Stomach (tissue), 9 donors: Measurements from ENCODE around the gene RHBDD3. TPM values are rescaled to one million over a fixed set of nuclear protein-coding genes. Genes with fewer than 3 reads are reported as not detected.

Source experiments
- DNase-seq, 2 donors: peaks; one replicate each; pipeline versions ENCODE4 v3.0.0 to v3.0.0-alpha.2; 2013 to 2019
- H3K27ac ChIP-seq, 5 donors: fragments of 200-600 bp in 4 of 5; sonication (generic) in 4 of 5; one replicate each; pipeline ENCODE4 v1.5.1; 2013 to 2019; ENCODE audit warnings: mild to moderate bottlenecking in 1 of 5, moderate library complexity in 1 of 5
- H3K27me3 ChIP-seq, 3 donors: fragments of 200-600 bp; sonication (generic); one replicate each; pipeline ENCODE4 v1.5.1; 2017 to 2019; ENCODE audit warnings: mixed run types in 1 of 3
- H3K36me3 ChIP-seq, 4 donors: fragments of 200-600 bp; sonication (generic); 1 replicate in 3 of 4; 2 replicates in 1 of 4; pipeline ENCODE4 v1.5.1; 2016 to 2019
- H3K4me1 ChIP-seq, 4 donors: fragments of 200-600 bp; sonication (generic); one replicate each; pipeline ENCODE4 v1.5.1; 2016 to 2019
- H3K4me3 ChIP-seq, 4 donors: fragments of 200-600 bp; sonication (generic) in 3 of 4; one replicate each; pipeline ENCODE4 v1.5.1; 2016 to 2019; ENCODE audit warnings: mild to moderate bottlenecking in 1 of 4
- H3K9me3 ChIP-seq, 4 donors: fragments of 200-600 bp; sonication (generic); one replicate each; pipeline ENCODE4 v1.5.1; 2016 to 2019
- EP300 ChIP-seq: sonication (generic); formaldehyde crosslinking; IDR thresholded peaks from one replicate; pipeline ENCODE4 v1.6.1; 2017; ENCODE audit warnings: antibody characterized with exemption
- POLR2A ChIP-seq, 4 donors: fragments of 450-650 bp; IDR thresholded peaks; one replicate each; pipeline ENCODE4 v1.6.1; 2016; ENCODE audit warnings: antibody characterized with exemption in 4 of 4, control low read depth in 2 of 4, mild to moderate bottlenecking in 1 of 4, moderate library complexity in 1 of 4
- POLR2AphosphoS5 ChIP-seq, 3 donors: sonication (generic); formaldehyde crosslinking; IDR thresholded peaks; one replicate each; pipeline ENCODE4 v1.6.1; 2016; ENCODE audit warnings: antibody characterized with exemption in 3 of 3
- WGBS, 5 donors: extraction: QIAGEN DNeasy Blood & Tissue Kit in 3 of 5; methylation state at CpG; one replicate each; pipeline versions ENCODE4 v1.1.5 to v1.1.7; 2013 to 2018; 5-methylcytosine and 5-hydroxymethylcytosine counted together
- intact Hi-C: fragments of 100-400 bp; cut with DNase I; formaldehyde crosslinking; loops from one replicate; pipeline ENCODE4 v1.15.1; 2023; ENCODE audit warnings: low total_unique reads
- polyA plus RNA-seq, 3 donors: library from polyadenylated mRNA; stranded (reverse); fragments of 200-250 nt; gene quantifications; one replicate each; pipeline ENCODE4 v1.2.3, GENCODE V29; 2013
- total RNA-seq, 5 donors: library from RNA; depleted of rRNA; stranded (reverse); fragments of >200 nt; gene quantifications; one replicate each; pipeline versions ENCODE4 v1.1.0 to v1.2.3, GENCODE V29; 2014 to 2016
- TF ChIP-seq, protein P1 (sequence below), 7 experiments: fragments of 450-650 bp in 4 of 7; fragments of 200-600 bp in 3 of 7; sonication (generic) in 3 of 7; IDR thresholded peaks; one replicate each; pipeline ENCODE4 v1.5.1; 2016 to 2019; ENCODE audit warnings: antibody characterized with exemption in 7 of 7, control low read depth in 2 of 7, mild to moderate bottlenecking in 1 of 7
- donor health status: healthy with polysubstance abuse.
- donor health status: Bipolar disorder and iron deficiency.
- donor health status: healthy.

Gene RHBDD3
- total and polyA plus RNA-seq, 8 donors, result 9.8 to 76.5 (median 20.0) TPM

GRCh38 chr22:29306835-29307595 lies 39.2 kb upstream of the RHBDD3 start:
- intact Hi-C loops, result no loop called here
- 3 to 15% (median 8%) methylated on average over 23 to 83 of the region's 83 CpGs for WGBS, 5 donors
- peak; percentile 26 to 50 (median 30) for TF ChIP-seq POLR2AphosphoS5 (IDR thresholded peaks at IDR 0.05)
- TF ChIP-seq POLR2A (IDR thresholded peaks at IDR 0.05), result no peak
- Histone ChIP-seq H3K4me3 (peak overlapping the region; percentile 62 to 93 (median 90)), H3K27ac (peak overlapping the region; percentile 71 to 91 (median 89)), H3K27me3 (peaks cover 0 to 7% (median 0%) of the 10 kb centered on the region in 3 donors), H3K9me3 (no peaks in the 10 kb centered on the region), H3K36me3 (no peaks in the 10 kb centered on the region), H3K4me1 (peaks cover 59 to 88% (median 78%) of the 10 kb centered on the region in 4 donors)
- DNase-seq, result peak; percentile 83 to 93

DNA sequence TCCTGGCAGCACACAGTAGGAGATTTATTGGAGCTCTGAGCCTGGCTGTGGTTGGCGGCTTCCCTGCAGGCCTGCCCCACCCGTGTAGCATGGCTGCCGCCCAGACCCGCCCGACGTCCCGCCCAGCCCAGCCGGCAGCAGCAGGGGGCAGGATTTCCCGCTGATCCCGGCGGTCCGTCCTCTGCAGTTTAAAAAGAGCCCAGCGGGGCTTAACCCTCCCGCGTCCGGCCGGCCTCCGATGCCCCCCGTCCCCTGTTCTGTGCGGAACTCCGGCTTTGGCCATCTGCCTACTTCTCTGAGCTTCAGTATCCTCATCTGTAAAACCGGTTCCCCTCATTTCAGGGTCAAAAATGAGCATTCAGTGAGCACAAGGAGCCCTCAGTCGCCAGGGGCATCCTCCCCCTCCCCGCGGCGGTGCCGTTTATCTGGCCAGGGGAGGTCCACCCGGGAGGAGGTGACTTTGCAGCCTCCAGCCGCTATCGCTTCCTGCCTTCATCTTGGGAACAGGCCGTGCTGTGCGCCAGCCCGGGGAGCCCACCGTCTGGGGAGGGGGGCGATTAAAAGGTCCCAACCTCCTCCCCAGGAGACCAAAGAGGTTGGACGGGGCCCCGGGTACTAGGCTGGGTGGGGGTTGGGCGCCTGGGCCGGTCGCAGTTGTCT lies 38.5 kb upstream of the RHBDD3 start, which contains the start of gene GAS2L1:
Gene GAS2L1 (plus strand): TSS at position 476 of the 660 bp plus-strand sequence. CDS start 1,456 bp downstream, outside the sequence.
- H3K27ac ChIP-seq, result peak within 1 kb of the TSS; percentile 71 to 91 (median 89)
- intact Hi-C loops, result no loop called here
- peaks cover 52 to 84% (median 74%) of the 10 kb centered on the region in 4 donors for H3K4me1 ChIP-seq

DNA sequence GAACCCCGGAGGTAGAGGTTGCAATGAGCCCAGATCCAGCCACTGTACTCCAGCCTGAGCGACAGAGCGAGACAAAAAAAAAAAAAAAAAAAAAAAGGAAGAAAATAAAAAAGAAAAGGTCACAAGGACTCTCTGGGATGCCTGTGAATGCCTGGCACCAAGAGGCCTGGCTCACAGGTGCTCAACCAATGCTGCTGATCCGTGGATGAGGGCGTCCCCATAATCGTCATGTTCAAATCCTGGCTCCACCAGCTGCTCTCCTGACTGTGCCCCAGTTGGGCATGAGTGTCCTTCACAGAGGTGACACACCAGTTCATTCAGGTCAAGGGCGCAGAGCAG lies 38.0 kb upstream of the RHBDD3 start:
- peaks cover under 1 to 11% (median 8%) of the 10 kb centered on the region in 4 donors for H3K36me3 ChIP-seq
- peaks cover 47 to 79% (median 69%) of the 10 kb centered on the region in 4 donors for H3K4me1 ChIP-seq
- TF ChIP-seq, protein P1, sequence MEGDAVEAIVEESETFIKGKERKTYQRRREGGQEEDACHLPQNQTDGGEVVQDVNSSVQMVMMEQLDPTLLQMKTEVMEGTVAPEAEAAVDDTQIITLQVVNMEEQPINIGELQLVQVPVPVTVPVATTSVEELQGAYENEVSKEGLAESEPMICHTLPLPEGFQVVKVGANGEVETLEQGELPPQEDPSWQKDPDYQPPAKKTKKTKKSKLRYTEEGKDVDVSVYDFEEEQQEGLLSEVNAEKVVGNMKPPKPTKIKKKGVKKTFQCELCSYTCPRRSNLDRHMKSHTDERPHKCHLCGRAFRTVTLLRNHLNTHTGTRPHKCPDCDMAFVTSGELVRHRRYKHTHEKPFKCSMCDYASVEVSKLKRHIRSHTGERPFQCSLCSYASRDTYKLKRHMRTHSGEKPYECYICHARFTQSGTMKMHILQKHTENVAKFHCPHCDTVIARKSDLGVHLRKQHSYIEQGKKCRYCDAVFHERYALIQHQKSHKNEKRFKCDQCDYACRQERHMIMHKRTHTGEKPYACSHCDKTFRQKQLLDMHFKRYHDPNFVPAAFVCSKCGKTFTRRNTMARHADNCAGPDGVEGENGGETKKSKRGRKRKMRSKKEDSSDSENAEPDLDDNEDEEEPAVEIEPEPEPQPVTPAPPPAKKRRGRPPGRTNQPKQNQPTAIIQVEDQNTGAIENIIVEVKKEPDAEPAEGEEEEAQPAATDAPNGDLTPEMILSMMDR (IDR thresholded peaks at IDR 0.05), result no peak
- no peak for TF ChIP-seq POLR2A (IDR thresholded peaks at IDR 0.05)
- no peak for TF ChIP-seq POLR2AphosphoS5 (IDR thresholded peaks at IDR 0.05)
- no peak for TF ChIP-seq EP300
- intact Hi-C loops, result no loop called here
- H3K27ac ChIP-seq, result peak overlapping the region; percentile 10 to 91 (median 89)
- peak overlapping the region in 3 of 4 donors; percentile 62 to 93 (median 90) for H3K4me3 ChIP-seq
- DNase-seq, result no peak
- no peaks in the 10 kb centered on the region for H3K9me3 ChIP-seq
- 40 to 50% (median 44%) methylated on average over 7 of the region's 7 CpGs for WGBS, 5 donors
- peaks cover 0 to 7% (median 0%) of the 10 kb centered on the region in 3 donors for H3K27me3 ChIP-seq

More for the DNA sequence above, 38.5 kb upstream of the RHBDD3 start, which contains the start of gene GAS2L1:
- Histone ChIP-seq H3K9me3 (no peaks in the 10 kb centered on the region), H3K36me3 (peaks cover 0 to 6% (median 3%) of the 10 kb centered on the region in 4 donors), H3K4me3 (peak within 1 kb of the TSS; percentile 62 to 93 (median 90)), H3K27me3 (peaks cover 0 to 7% (median 0%) of the 10 kb centered on the region in 3 donors)
- 0 to 1% (median 0%) methylated on average over 23 to 40 of the region's 40 CpGs for WGBS, 5 donors
- DNase-seq, result peak; percentile 81 to 95
- TF ChIP-seq, protein P1 (IDR thresholded peaks at IDR 0.05), result peak in 5 of 7 experiments; percentile 41 to 76 (median 65)
- TF ChIP-seq EP300 (no peak), POLR2A (IDR thresholded peaks at IDR 0.05) (no peak), POLR2AphosphoS5 (IDR thresholded peaks at IDR 0.05) (peak in 2 of 3 donors; percentile 18 to 59)

GRCh38 chr22:29302681-29303465 lies 35.1 kb upstream of the RHBDD3 start:
- H3K9me3 ChIP-seq, result no peaks in the 10 kb centered on the region
- intact Hi-C loops, result no loop called here
- H3K4me3 ChIP-seq, result no peak overlapping the region
- peak in 1 of 2 donors; percentile 64 for DNase-seq
- peaks cover 17 to 49% (median 41%) of the 10 kb centered on the region in 4 donors for H3K4me1 ChIP-seq
- WGBS, 5 donors, result 23 to 37% (median 29%) methylated on average over 10 to 13 of the region's 13 CpGs
- H3K36me3 ChIP-seq, result peaks cover 27 to 40% (median 37%) of the 10 kb centered on the region in 4 donors
- H3K27ac ChIP-seq, result peak overlapping the region; percentile 19 to 62 (median 50)
- no peak for TF ChIP-seq POLR2AphosphoS5 (IDR thresholded peaks at IDR 0.05)
- TF ChIP-seq EP300, result no peak
- no peak for TF ChIP-seq POLR2A (IDR thresholded peaks at IDR 0.05)
- TF ChIP-seq, protein P1 (IDR thresholded peaks at IDR 0.05), result no peak
- peaks cover 0 to 7% (median 0%) of the 10 kb centered on the region in 3 donors for H3K27me3 ChIP-seq
